Left kidney (tissue), 2 donors: Measurements from ENCODE around the gene E2F4. TPM values are rescaled to one million over a fixed set of nuclear protein-coding genes. Genes with fewer than 3 reads are reported as not detected.

Experiments used
- DNase-seq: peaks from one replicate; pipeline ENCODE4 v3.0.0-alpha.2; 2013
- polyA plus RNA-seq: library from polyadenylated mRNA; unstranded; fragments of 120-200 nt; gene quantifications from one replicate; pipeline ENCODE4 v1.2.1, GENCODE V29; 2013; ENCODE audit not compliant: insufficient read length

E2F4 gene
- polyA plus RNA-seq, 1 donor, result 55.6 TPM

- DNase-seq, result no peak
Measured at GRCh38 chr16:67170949-67171649, 20.9 kb upstream of the E2F4 start.

DNA sequence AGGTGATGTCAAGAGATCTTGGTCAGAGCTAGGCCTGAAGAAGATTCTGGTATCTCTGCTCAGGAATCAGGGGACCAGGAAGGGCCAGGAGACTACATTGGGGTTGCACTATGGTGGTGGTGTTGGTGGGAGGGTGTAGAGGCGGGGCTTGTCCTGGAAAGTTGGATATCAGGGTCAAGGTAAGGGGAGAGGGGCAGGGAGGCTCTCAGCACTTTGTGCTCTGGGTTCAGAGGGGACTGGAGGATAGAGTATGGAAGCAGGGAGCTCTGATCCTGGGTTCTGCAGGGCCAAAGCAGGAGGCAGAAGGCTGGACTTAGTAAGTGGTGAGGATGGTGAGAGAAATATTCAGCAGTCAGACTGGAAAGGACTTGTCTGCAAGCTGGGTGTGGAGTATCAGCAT is 18.6 kb upstream of the E2F4 start:
- no peak for DNase-seq

DNA sequence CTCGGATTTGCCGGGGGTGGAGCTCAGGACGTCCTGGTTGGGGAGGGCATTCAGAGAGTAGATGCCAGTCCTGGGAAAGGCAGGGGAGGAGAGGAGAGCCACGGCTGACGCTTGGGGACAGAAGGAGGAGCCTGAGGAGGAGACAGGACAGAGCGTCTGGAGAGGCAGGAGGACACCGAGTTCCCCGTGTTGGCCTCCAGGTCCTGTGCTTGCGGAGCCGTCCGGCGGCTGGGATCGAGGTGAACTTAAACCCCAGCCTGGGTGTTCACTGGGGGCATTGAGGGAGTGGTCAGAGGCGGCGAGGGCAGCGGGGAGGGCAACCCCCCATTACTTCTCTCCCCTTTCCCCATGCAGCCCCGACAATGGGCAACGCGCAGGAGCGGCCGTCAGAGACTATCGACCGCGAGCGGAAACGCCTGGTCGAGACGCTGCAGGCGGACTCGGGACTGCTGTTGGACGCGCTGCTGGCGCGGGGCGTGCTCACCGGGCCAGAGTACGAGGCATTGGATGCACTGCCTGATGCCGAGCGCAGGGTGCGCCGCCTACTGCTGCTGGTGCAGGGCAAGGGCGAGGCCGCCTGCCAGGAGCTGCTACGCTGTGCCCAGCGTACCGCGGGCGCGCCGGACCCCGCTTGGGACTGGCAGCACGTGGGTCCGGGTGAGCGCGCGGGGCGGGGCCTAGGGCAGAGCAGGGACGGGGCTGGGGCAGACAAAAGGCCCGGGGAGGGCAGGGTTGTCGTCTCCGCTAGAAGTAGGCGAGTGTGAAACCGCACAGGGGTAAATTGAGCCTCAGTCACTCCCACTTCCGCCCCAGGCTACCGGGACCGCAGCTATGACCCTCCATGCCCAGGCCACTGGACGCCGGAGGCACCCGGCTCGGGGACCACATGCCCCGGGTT is 17.9 kb upstream of the E2F4 start:
- DNase-seq, result no peak

- no peak for DNase-seq
Measured at GRCh38 chr16:67174706-67175231, 17.2 kb upstream of the E2F4 start.

DNA sequence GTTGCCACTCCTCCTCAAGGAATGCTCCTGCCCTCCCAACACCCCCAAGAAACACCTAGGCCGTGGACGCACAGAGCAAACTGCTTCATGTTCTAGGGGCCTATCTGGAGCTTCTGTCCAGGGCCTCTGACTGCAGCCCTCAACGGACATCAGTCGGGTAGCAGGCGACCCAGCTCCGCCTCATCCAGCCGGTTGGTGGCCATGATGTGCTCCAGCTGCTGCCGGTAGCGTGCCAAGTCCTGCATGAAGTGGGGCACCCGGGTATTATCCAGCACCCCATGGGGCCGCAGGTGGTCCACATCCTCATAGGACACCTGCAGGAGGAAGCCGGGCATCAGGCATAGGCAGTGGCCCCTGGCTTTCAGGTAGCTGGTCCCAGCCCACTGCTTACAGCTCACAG is 15.3 kb upstream of the E2F4 start:
- no peak for DNase-seq

GRCh38 chr16:67177743-67178699 is 13.9 kb upstream of the E2F4 start:
- DNase-seq, result no peak

DNA sequence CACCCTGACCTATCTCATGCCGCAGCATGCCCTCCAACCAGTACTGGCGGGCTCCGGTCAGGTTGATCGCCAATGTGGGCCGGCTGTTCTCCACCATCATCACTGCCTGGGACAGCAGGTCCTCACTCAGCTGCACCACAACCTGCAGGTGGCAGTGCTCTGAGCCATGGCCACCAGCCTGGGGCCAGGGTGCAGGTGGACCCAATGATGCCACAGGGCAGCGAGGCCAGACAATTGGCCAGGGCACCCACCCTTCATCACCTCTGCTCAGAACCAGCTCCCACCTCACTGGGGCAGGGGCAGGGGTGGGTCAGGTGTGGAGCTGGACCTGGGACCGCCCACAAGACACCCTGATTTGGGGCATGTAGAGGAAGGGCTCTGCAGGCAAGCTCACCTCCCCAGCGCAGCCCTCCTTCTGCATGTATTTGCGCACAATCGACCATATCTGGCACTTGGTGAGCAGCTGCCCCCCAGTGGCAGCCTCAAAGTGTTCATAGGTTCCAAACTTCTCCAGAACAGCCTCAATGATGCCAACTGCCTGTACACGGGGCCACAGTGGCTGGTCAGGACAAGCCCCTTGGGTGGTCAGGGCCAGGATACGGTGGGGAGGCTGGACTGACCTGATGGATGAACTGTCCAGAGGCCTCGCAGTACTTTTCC is 12.4 kb upstream of the E2F4 start:
- no peak for DNase-seq

DNA sequence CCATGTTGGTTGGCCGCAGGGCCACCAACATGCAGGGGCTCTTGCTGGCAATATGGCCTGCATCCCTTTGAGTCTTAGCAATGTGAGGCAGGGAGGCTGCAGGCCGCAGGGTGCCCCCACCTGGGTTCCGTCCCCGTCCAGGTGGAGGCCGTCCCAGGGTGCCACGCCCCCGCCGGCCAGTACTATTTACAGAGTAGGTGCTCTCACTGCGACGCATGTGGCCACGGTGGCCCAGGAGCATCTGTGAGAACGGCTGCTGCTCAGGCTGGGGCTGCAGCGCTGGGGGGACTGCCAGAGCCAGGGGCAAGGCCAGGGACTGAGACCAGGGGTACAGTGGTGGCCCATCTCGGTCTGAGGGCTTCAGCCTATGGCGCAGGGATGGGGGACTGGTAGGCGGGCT is 11.8 kb upstream of the E2F4 start:
- no peak for DNase-seq

DNA sequence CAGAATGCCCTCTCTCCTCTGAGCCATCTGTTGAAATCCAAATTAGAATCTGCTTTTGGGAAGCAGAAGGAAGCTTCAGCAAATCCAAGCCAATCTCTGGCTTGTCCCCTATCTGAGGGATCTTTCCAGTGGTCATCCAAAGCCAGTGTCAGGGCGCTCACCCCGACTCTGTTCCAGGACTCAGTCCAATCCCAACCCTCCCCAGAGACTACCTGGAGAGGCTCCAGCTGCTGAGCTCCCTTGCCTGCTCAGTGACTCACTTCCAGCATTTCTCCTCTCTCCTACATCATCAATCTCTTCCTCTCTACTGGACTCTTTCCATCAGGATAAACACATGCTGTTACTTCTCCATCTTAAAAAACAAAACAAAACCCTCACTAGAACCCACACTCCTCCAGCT is 10.6 kb upstream of the E2F4 start:
- DNase-seq, result no peak

GRCh38 chr16:67182288-67182687 is 9.7 kb upstream of the E2F4 start:
- no peak for DNase-seq

DNA sequence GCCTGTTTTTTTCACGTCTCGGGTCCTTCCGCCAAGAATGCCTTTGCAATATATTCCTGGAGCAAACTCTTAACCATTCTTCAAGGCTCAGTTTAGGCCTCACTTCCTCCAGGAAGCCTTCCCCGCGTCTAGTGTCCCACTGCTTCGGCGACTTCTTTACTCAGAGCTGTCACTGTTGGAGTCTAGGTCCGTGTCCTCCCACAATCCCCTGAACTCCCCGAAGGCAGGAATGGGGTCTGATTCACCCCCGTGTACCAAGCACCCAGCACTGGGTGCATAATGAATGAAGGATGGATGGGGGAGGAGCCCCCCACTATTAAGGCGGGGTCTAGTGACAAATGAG is 8.7 kb upstream of the E2F4 start:
- no peak for DNase-seq

- peak; percentile 95 for DNase-seq
Measured at GRCh38 chr16:67183627-67184452, 8.1 kb upstream of the E2F4 start, which contains the start of gene MATCAP1. Gene MATCAP1, minus strand, starts transcription at chr16:67183963. Its CDS starts 3,353 bp downstream, at chr16:67180610.

DNA sequence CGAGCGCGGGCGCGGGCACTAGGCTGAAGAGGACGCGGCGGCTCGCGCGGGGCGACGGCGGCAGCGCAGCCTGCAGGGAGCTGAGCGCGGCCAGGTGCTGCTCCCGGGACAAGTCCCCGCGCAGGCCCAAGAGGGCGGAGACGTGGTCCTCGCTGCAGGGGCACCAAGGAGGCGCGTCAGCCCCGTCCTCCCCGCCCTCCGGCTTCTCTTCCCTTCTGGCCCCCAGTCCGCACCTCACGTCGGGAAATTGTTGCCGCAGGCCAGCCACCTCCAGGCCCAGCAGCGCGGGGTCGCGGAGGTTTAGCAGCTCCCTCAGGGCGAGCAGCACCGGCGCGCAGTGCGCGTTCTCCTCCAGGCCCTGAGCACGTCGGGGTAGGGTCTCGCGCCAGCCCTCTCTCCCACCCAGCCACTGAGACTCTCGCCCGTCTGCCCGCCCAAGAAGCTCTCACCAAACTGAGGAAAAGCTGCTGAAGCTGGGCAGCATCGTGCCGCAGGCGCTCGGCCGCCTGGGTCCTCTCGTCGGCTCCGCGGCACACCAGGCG is 7.4 kb upstream of the E2F4 start:
- no peak for DNase-seq

- peak; percentile 89 for DNase-seq
Measured at GRCh38 chr16:67184995-67185650, 6.8 kb upstream of the E2F4 start.

DNA sequence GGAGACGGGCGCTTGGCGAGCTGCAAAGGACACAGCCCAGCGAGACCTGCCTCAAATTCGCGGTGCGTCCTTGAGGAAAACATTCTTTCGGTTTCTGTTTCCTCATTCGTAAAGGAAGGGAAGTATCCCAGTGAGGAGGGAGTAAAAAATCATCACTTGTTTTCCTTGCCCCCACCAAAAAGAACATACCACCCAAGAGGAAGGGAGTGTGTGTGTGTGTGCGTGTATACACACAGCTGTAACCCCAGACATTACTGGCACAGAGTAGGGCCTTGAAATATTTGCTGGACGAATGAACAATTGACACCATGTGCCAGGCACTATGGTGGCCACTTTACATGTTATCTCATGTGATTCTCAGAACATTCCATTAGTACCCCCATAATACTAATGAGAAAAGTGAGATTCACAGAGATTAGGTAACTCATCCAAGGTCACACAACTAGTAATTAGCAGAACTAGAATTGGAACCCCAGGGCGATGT is 6.3 kb upstream of the E2F4 start:
- DNase-seq, result no peak

- DNase-seq, result no peak
Measured at GRCh38 chr16:67186550-67186950, 5.4 kb upstream of the E2F4 start.

- no peak for DNase-seq
Measured at GRCh38 chr16:67187175-67187890, 4.6 kb upstream of the E2F4 start.

GRCh38 chr16:67188323-67188722 is 3.6 kb upstream of the E2F4 start:
- DNase-seq, result no peak

- no peak for DNase-seq
Measured at GRCh38 chr16:67188798-67189197, 3.2 kb upstream of the E2F4 start.
